Stomach (tissue), 4 donors: ENCODE data around the gene CLASP2.

Source experiments
- CTCF ChIP-seq, 7 experiments: fragments of 450-650 bp in 4 of 7; fragments of 200-600 bp in 3 of 7; sonication (generic) in 3 of 7; IDR thresholded peaks; one replicate each; pipeline ENCODE4 v1.5.1; 2016 to 2019; ENCODE audit warnings: antibody characterized with exemption in 7 of 7, control low read depth in 2 of 7, mild to moderate bottlenecking in 1 of 7
- EP300 ChIP-seq: sonication (generic); formaldehyde crosslinking; IDR thresholded peaks from one replicate; pipeline ENCODE4 v1.6.1; 2017; ENCODE audit warnings: antibody characterized with exemption
- POLR2A ChIP-seq, 4 donors: fragments of 450-650 bp; IDR thresholded peaks; one replicate each; pipeline ENCODE4 v1.6.1; 2016; ENCODE audit warnings: antibody characterized with exemption in 4 of 4, control low read depth in 2 of 4, mild to moderate bottlenecking in 1 of 4, moderate library complexity in 1 of 4
- POLR2AphosphoS5 ChIP-seq, 3 donors: sonication (generic); formaldehyde crosslinking; IDR thresholded peaks; one replicate each; pipeline ENCODE4 v1.6.1; 2016; ENCODE audit warnings: antibody characterized with exemption in 3 of 3

DNA sequence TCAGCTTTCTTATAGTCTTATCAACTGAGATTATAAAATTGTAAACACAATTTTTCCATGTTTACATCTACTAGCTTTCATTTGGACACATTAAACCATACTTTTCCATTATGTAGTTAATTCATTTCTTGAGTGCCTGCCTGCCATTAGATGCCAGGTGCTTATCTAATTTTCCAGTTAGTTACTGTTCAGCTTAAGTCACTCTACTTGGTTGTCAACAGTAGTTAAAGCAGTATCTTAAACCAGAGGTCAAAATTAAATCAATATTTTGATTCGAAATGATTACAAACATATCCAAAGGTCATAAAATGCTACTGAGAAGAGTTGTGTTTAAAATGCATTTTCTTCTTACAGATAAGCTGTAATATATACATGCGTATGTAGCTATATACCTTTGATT lies 221.6 kb downstream of the CLASP2 start:
- no peak for TF ChIP-seq CTCF (IDR thresholded peaks at IDR 0.05)
- TF ChIP-seq POLR2A (IDR thresholded peaks at IDR 0.05) = no peak
- no peak for TF ChIP-seq POLR2AphosphoS5 (IDR thresholded peaks at IDR 0.05)
- no peak for TF ChIP-seq EP300
